Large intestine (tissue), 3 donors: Measurements from ENCODE around the gene TNF. TPM values are rescaled to one million over a fixed set of nuclear protein-coding genes. Genes with fewer than 3 reads are reported as not detected.

Source experiments
- DNase-seq, 2 donors: peaks; one replicate each; pipeline versions ENCODE4 v3.0.0 to v3.0.0-alpha.2; 2013
- H3K27ac ChIP-seq: one replicate; pipeline ENCODE4 v1.5.1; 2013; ENCODE audit warnings: low read length
- H3K27me3 ChIP-seq: 2 replicates; pipeline ENCODE4 v1.6.1; 2013; ENCODE audit warnings: low read length; ENCODE audit not compliant: control insufficient read depth, insufficient read depth
- H3K36me3 ChIP-seq: 2 replicates; pipeline ENCODE4 v1.6.1; 2013; ENCODE audit warnings: low read length; ENCODE audit not compliant: control insufficient read depth, insufficient read depth
- H3K4me1 ChIP-seq: one replicate; pipeline ENCODE4 v1.6.1; 2013; ENCODE audit warnings: low read length; ENCODE audit not compliant: control insufficient read depth, insufficient read depth
- H3K4me3 ChIP-seq: one replicate; pipeline ENCODE4 v1.5.1; 2013; ENCODE audit warnings: low read length
- H3K9me3 ChIP-seq: one replicate; pipeline ENCODE4 v1.6.1; 2013; ENCODE audit warnings: mild to moderate bottlenecking, low read depth, low read length, moderate library complexity; ENCODE audit not compliant: control insufficient read depth
- WGBS: methylation state at CpG from one replicate; pipeline ENCODE4 v1.1.5; 2013; ENCODE audit warnings: low lambda C conversion rate; ENCODE audit not compliant: insufficient coverage; 5-methylcytosine and 5-hydroxymethylcytosine counted together
- polyA plus RNA-seq: library from polyadenylated mRNA; unstranded; fragments of 120-200 nt; gene quantifications from one replicate; pipeline ENCODE4 v1.2.1, GENCODE V29; 2013

TNF gene
- polyA plus RNA-seq, 1 donor = 1.5 TPM

DNA sequence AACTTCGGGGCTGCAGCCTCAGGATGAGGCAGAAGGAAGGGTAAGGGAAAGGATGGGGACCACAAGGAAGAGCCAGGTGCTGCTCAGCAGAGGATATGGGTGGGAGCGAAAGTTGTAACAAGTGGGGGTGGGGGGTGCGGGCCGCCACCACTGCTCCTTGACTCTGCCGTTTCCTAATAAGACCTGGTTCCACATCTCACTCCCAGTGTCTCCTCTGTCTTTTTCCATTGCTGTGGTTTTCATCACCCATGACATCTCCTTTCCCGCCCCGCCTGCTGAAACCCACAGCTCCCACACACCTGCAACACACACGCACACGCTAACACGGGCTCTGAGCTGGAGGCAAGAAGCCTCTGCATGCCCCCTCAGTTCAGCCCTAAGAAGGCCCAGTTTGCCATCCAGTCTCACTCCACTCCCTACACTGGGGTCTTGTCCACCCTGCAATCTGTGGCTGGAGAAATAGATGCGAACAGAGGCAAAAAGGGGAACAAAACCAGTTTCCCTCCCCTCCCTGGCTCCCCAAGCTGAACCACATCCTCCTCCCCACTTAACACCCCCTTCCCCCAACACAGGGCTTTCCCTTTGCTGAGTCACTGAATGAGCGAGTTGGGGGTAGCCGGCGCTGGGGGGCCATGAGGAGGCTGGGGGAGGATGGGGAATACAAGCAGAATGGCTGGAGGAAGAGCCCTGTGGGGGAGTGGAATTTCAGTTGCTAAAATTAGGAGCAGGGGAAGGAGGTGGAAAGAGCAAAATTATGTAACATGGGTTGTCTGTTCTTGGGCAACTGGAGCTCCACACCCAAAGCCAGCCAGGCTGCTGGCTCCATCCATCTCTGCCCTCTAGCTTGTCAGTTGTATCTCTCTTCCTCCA, 16.5 kb upstream of the TNF start:
- DNase-seq = no peak
- H3K27me3 ChIP-seq = no peaks in the 10 kb centered on the region
- no peaks in the 10 kb centered on the region for H3K9me3 ChIP-seq
- H3K4me1 ChIP-seq = peaks cover 2% of the 10 kb centered on the region
- peaks cover 41% of the 10 kb centered on the region for H3K36me3 ChIP-seq
- WGBS = 100% methylated on average over 1 of the region's 14 CpGs
- no peak overlapping the region for H3K4me3 ChIP-seq
- no peak overlapping the region for H3K27ac ChIP-seq

- WGBS = no CpG with 5 or more reads among the region's 4 CpGs
- Histone ChIP-seq H3K27ac (no peak overlapping the region), H3K4me3 (no peak overlapping the region), H3K9me3 (no peaks in the 10 kb centered on the region), H3K4me1 (peaks cover 2% of the 10 kb centered on the region), H3K27me3 (no peaks in the 10 kb centered on the region), H3K36me3 (peaks cover 39% of the 10 kb centered on the region)
- no peak for DNase-seq
Measured at GRCh38 chr6:31559606-31559957, 15.8 kb upstream of the TNF start.

DNA sequence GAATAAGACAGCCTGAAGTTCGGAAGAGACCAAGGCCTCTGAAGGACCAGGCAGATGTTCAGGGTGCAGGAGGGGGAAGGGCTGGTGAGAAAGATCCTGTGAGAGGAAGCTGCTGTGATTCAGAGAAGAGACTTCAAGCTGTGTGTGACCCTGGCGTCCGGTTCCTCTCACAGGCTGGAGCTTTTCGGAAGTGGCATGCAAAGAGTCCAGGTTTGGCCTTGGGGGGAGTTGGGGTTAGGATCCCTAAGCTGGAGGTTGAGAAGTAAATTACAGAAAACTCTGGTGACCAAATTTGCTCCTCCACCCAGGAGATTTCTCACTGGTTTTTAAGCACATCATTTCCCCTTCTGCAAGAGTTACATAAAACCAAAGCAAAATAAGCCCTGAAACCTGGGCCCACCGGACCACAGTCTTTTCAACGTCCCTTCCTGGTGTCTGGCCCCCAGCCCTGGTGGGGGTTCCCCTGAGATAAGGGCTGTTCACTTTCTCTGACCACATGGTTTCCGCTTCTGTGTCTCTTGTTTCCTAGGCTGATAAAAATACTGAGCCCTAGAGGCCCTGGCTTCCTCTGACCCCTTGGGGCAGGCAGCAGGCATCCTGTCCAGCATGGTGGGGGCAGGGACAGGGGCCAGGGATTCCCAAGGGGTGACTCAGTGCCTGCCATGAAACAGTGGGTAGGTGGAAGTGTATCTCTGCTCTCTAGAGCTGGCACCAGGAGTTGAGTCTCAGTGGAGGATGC, 15.2 kb upstream of the TNF start:
- peak in 1 of 2 donors; percentile 28 for DNase-seq
- no peak overlapping the region for H3K27ac ChIP-seq
- peaks cover 2% of the 10 kb centered on the region for H3K4me1 ChIP-seq
- no CpG with 5 or more reads among the region's 7 CpGs for WGBS
- H3K9me3 ChIP-seq = no peaks in the 10 kb centered on the region
- no peak overlapping the region for H3K4me3 ChIP-seq
- H3K36me3 ChIP-seq = peaks cover 39% of the 10 kb centered on the region
- H3K27me3 ChIP-seq = peaks cover 2% of the 10 kb centered on the region

DNA sequence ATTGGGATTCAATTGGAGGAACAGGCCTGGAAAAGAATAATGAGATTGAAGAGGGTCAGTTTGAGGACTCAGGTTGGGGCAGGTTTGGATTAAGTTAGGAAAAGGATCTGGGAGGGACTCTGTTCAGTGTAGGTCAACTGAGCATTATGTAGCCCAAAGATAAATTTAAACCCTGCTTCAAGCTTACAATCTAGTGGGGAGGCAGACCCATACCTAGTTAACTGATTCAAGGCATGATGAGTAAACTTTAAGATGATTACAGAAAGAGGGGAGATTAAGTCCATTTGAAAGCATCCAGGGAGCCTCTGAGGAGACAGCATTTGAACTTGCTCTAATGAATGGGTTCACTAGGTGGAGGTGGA, 14.7 kb upstream of the TNF start:
- Histone ChIP-seq H3K27ac (no peak overlapping the region), H3K4me3 (no peak overlapping the region), H3K4me1 (peaks cover 2% of the 10 kb centered on the region), H3K9me3 (no peaks in the 10 kb centered on the region), H3K36me3 (peaks cover 39% of the 10 kb centered on the region), H3K27me3 (peaks cover 4% of the 10 kb centered on the region)
- DNase-seq = no peak

DNA sequence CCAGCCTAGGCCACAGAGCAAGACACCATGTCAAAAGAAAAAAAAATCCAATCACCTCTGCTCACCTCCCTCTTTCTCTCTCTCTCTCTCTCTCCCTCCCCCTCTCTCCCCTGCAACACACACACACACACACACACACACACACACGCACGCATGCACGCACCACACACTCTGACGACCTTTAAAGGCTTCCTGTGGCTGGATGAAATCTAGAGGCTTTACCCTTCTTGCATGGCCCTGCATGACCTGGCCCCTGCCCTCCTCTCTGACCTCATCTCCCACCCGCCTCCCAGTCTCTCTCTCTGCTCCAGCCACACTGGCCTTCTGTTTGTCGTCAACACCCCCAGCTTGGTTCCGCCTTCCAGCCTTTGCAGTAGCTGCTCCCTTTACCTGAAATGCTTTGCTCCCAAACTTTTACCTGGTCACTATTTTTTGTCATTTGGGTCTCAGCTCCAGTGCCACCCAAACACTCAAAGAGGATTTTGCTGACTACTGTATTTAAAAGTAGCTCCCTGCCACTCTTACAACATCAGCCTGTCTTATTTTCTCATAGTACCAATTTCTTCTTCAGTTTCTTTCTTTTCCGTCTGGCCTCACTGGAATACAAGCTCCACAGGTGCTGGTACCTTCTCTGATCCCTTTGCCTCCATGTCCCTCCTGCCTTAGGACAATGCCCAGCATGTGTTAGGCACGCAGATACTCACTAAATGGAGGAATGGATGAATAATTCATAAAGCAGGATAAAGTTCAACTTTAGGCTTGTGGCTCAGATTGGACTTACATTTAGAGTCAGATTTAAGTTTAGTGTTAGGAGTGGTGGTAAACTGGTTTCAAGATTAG, 7.6 kb upstream of the TNF start:
- H3K4me1 ChIP-seq = no peaks in the 10 kb centered on the region
- no peak for DNase-seq
- no peaks in the 10 kb centered on the region for H3K9me3 ChIP-seq
- H3K4me3 ChIP-seq = no peak overlapping the region
- H3K27ac ChIP-seq = no peak overlapping the region
- H3K36me3 ChIP-seq = no peaks in the 10 kb centered on the region
- 53% methylated on average over 4 of the region's 9 CpGs for WGBS
- H3K27me3 ChIP-seq = peaks cover 11% of the 10 kb centered on the region

DNA sequence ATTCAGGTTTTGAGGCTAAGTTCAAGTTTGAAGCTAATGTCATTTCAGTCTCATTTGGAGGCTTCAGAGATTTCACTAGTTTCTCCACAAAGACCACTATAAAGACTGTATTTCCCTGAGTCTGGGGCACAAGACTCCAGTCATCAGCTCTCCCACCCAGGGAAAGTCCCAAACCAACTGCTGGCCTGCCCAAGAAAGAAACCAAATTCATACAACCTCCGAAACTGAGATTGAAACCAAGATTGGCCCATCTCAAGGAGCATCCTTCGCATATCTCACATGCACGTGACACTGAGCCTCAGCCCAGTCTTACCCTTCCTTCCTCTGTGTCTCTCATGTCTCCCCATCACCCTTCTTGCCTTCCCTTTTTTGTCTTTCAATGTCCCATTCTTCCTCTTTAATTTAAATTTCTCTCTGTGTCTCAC, 6.8 kb upstream of the TNF start:
- DNase-seq = no peak
- Histone ChIP-seq H3K9me3 (no peaks in the 10 kb centered on the region), H3K27me3 (peaks cover 13% of the 10 kb centered on the region), H3K4me3 (no peak overlapping the region), H3K4me1 (no peaks in the 10 kb centered on the region), H3K36me3 (no peaks in the 10 kb centered on the region), H3K27ac (no peak overlapping the region)
- 90% methylated on average over 2 of the region's 3 CpGs for WGBS

DNA sequence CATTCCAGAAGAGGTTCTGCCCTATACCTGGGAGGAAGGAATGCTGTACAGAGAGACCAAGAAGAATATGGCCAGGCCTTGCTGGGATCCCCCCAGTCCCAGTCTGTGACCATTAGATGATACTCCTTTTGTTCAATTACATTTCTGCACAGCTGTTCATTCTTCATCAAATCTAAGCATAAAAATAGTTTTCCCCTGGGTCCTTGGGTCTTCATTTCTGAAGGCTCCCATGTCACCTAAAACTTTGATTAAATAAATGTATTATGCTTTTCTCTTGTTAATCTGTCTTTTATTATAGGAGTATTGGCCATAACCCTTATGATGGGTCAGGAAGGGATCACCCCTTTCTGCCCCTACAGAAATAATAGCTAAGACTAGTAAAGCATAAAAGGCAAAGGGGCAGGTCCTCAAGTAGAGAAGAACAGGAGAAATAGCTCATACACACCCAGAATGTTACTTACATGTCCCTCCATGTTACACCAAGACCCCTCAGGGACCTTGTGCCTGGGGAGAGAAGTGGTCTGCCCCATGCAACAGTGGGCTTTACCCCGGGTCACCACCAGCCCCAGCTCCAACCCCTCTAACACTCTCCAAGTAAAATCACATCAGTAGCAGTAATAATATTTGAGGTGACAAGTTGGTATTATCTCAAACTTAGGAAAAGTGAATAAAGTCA, 5.4 kb upstream of the TNF start:
- Histone ChIP-seq H3K4me3 (no peak overlapping the region), H3K4me1 (no peaks in the 10 kb centered on the region), H3K36me3 (no peaks in the 10 kb centered on the region), H3K27ac (no peak overlapping the region), H3K9me3 (no peaks in the 10 kb centered on the region), H3K27me3 (peaks cover 18% of the 10 kb centered on the region)
- WGBS = no CpG with 5 or more reads among the region's 1 CpG
- no peak for DNase-seq

GRCh38 chr6:31572041-31572911, 3.1 kb upstream of the TNF start, which contains the start of gene LTA:
Gene LTA (plus strand): TSS chr6:31572289. CDS start chr6:31572743, 454 bp downstream.
- WGBS = no CpG with 5 or more reads among the region's 27 CpGs
- no peak for DNase-seq
- H3K36me3 ChIP-seq = no peaks in the 10 kb centered on the region
- no peak within 1 kb of the TSS for H3K4me3 ChIP-seq
- peaks cover 26% of the 10 kb centered on the region for H3K27me3 ChIP-seq
- H3K27ac ChIP-seq = no peak within 1 kb of the TSS
- no peaks in the 10 kb centered on the region for H3K4me1 ChIP-seq
- H3K9me3 ChIP-seq = no peaks in the 10 kb centered on the region

DNA sequence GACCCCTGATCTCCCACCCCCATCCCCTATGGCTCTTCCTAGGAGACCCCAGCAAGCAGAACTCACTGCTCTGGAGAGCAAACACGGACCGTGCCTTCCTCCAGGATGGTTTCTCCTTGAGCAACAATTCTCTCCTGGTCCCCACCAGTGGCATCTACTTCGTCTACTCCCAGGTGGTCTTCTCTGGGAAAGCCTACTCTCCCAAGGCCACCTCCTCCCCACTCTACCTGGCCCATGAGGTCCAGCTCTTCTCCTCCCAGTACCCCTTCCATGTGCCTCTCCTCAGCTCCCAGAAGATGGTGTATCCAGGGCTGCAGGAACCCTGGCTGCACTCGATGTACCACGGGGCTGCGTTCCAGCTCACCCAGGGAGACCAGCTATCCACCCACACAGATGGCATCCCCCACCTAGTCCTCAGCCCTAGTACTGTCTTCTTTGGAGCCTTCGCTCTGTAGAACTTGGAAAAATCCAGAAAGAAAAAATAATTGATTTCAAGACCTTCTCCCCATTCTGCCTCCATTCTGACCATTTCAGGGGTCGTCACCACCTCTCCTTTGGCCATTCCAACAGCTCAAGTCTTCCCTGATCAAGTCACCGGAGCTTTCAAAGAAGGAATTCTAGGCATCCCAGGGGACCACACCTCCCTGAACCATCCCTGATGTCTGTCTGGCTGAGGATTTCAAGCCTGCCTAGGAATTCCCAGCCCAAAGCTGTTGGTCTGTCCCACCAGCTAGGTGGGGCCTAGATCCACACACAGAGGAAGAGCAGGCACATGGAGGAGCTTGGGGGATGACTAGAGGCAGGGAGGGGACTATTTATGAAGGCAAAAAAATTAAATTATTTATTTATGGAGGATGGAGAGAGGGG, 1.9 kb upstream of the TNF start:
- no CpG with 5 or more reads among the region's 9 CpGs for WGBS
- Histone ChIP-seq H3K27me3 (peaks cover 22% of the 10 kb centered on the region), H3K9me3 (no peaks in the 10 kb centered on the region), H3K4me3 (no peak overlapping the region), H3K27ac (no peak overlapping the region), H3K36me3 (no peaks in the 10 kb centered on the region), H3K4me1 (no peaks in the 10 kb centered on the region)
- DNase-seq = no peak
